Calu3 (cell line): ENCODE measurements around the gene KCNG2. TPM values are rescaled to one million over a fixed set of nuclear protein-coding genes. Genes with fewer than 3 reads are reported as not detected.

ENCODE experiments used
- BruUV-seq: library from RNA; stranded (reverse); fragments of 400-500 nt; replicated peaks from 2 replicates; lab custom pipeline; 2021; lab: Mats Ljungman, UMichigan
- CTCF ChIA-PET: fragments of 300-600 bp; sonication (Branson Sonifier 250); formaldehyde crosslinking; loops from one replicate; lab custom pipeline; 2022; ENCODE audit warnings: antibody characterized with exemption; lab: Charles Lee
- DNase-seq: peaks from one replicate; pipeline ENCODE4 v3.0.0; 2022
- H3K27ac Mint-ChIP-seq: one replicate; pipeline ENCODE4 v1.8.0; 2022; ENCODE audit warnings: mixed read lengths; ENCODE audit not compliant: unreplicated experiment
- H3K27me3 Mint-ChIP-seq: one replicate; pipeline ENCODE4 v1.8.0; 2022; ENCODE audit warnings: mixed read lengths; ENCODE audit not compliant: unreplicated experiment
- H3K36me3 Mint-ChIP-seq: one replicate; pipeline ENCODE4 v1.8.0; 2022; ENCODE audit warnings: mild to moderate bottlenecking, moderate library complexity, mixed read lengths; ENCODE audit not compliant: insufficient read depth, unreplicated experiment
- H3K4me1 Mint-ChIP-seq: one replicate; pipeline ENCODE4 v1.8.0; 2022; ENCODE audit warnings: mild to moderate bottlenecking, low read depth, mixed read lengths; ENCODE audit not compliant: unreplicated experiment
- H3K4me3 Mint-ChIP-seq: one replicate; pipeline ENCODE4 v1.8.0; 2022; ENCODE audit warnings: mild to moderate bottlenecking, low read depth, moderate library complexity, mixed read lengths; ENCODE audit not compliant: unreplicated experiment
- H3K9me3 Mint-ChIP-seq: one replicate; pipeline ENCODE4 v1.8.0; 2022; ENCODE audit warnings: low read depth, mixed read lengths; ENCODE audit not compliant: unreplicated experiment
- CTCF ChIP-seq: fragments of 200-600 bp; IDR thresholded peaks from one replicate; pipeline ENCODE4 v1.8.0; 2022; ENCODE audit warnings: antibody characterized with exemption; ENCODE audit not compliant: unreplicated experiment
- intact Hi-C: fragments of 100-400 bp; cut with micrococcal nuclease; formaldehyde crosslinking; loops from one replicate; pipeline ENCODE4 v1.10.0; 2022; ENCODE audit not compliant: unreplicated experiment
- total RNA-seq: library from RNA; stranded (reverse); gene quantifications from 2 replicates; pipeline ENCODE4 v1.2.3, GENCODE V29; 2022

KCNG2 gene
- total RNA-seq, 1 experiment from 2014 or later, result not detected

- DNase-seq, result no peak
- no TSS peak for BruUV-seq
- CTCF ChIA-PET, result no interaction called here
- Mint-ChIP-seq H3K27ac (no peak overlapping the region), H3K4me1 (no peaks in the 10 kb centered on the region), H3K36me3 (no peaks in the 10 kb centered on the region), H3K4me3 (no peak overlapping the region), H3K9me3 (peaks cover 2% of the 10 kb centered on the region), H3K27me3 (no peaks in the 10 kb centered on the region)
- no peak for TF ChIP-seq CTCF
- intact Hi-C loops, result no loop called here
Measured at GRCh38 chr18:79847606-79848293, 50.0 kb downstream of the KCNG2 start.

- intact Hi-C loops, result no loop called here
- H3K9me3 Mint-ChIP-seq, result peaks cover 4% of the 10 kb centered on the region
- CTCF ChIA-PET, result no interaction called here
- DNase-seq, result no peak
- H3K36me3 Mint-ChIP-seq, result no peaks in the 10 kb centered on the region
- TF ChIP-seq CTCF, result no peak
- no peaks in the 10 kb centered on the region for H3K27me3 Mint-ChIP-seq
- no peak overlapping the region for H3K27ac Mint-ChIP-seq
- no TSS peak for BruUV-seq
- H3K4me3 Mint-ChIP-seq, result no peak overlapping the region
- H3K4me1 Mint-ChIP-seq, result no peaks in the 10 kb centered on the region
Measured at GRCh38 chr18:79848294-79848578, 50.5 kb downstream of the KCNG2 start.

- no peak for TF ChIP-seq CTCF
- Mint-ChIP-seq H3K4me1 (no peaks in the 10 kb centered on the region), H3K27ac (no peak overlapping the region), H3K9me3 (peaks cover 3% of the 10 kb centered on the region), H3K27me3 (no peaks in the 10 kb centered on the region), H3K36me3 (no peaks in the 10 kb centered on the region), H3K4me3 (no peak overlapping the region)
- DNase-seq, result no peak
- intact Hi-C loops, result no loop called here
- no TSS peak for BruUV-seq
- CTCF ChIA-PET, result no interaction called here
Measured at GRCh38 chr18:79848579-79849327, 51.0 kb downstream of the KCNG2 start.

GRCh38 chr18:79849328-79850207 is 51.8 kb downstream of the KCNG2 start:
- DNase-seq, result no peak
- BruUV-seq, result no TSS peak
- no peaks in the 10 kb centered on the region for H3K4me1 Mint-ChIP-seq
- no peaks in the 10 kb centered on the region for H3K27me3 Mint-ChIP-seq
- CTCF ChIA-PET, result no interaction called here
- no peaks in the 10 kb centered on the region for H3K36me3 Mint-ChIP-seq
- no peak overlapping the region for H3K4me3 Mint-ChIP-seq
- peaks cover 3% of the 10 kb centered on the region for H3K9me3 Mint-ChIP-seq
- no peak for TF ChIP-seq CTCF
- intact Hi-C loops, result no loop called here
- no peak overlapping the region for H3K27ac Mint-ChIP-seq
